Measurements from ENCODE around the gene ADAP1. TPM values are rescaled to one million over a fixed set of nuclear protein-coding genes. Genes with fewer than 3 reads are reported as not detected.

Gene ADAP1
- total and polyA plus RNA-seq, 2 of the 8 experiments (the other 6 are each of a cell fraction or from before 2014, with no cell fraction given): 5.8 to 6.1 TPM

GRCh38 chr7:939843-940242 is 14.6 kb downstream of the ADAP1 start:
- WGBS, 2 experiments (ENCODE audit: extremely low coverage in 1 of 2, insufficient coverage in 1 of 2, insufficient read length in 1 of 2, insufficient replicate concordance in 2 of 2, low coverage in 1 of 2, low lambda C conversion rate in 2 of 2, missing lambda C conversion rate in 1 of 2): 91% methylated on average over 4 of the region's 4 CpGs; no CpG with 5 or more reads in 1 of the 2 experiments
- TF ChIP-seq SIN3A (conservative IDR thresholded peaks at IDR 0.05 in 1 of 2, IDR thresholded peaks at IDR 0.05 in 1 of 2; ENCODE audit: low read depth in 1 of 2, low read length in 2 of 2): no peak
- no peak for TF ChIP-seq RFX5 (IDR thresholded peaks at IDR 0.05; ENCODE audit: borderline replicate concordance, low read depth, low read length)
- no peak for TF ChIP-seq KDM5A (IDR thresholded peaks at IDR 0.05; ENCODE audit: low read length)
- TF ChIP-seq SUZ12 (IDR thresholded peaks at IDR 0.05; ENCODE audit: low read length): no peak
- TF ChIP-seq CBX8 (IDR thresholded peaks at IDR 0.05; ENCODE audit: borderline replicate concordance, low read depth, low read length): no peak
- TF ChIP-seq CEBPB (IDR thresholded peaks at IDR 0.05; ENCODE audit: low read depth, low read length): no peak
- TF ChIP-seq USF2 (IDR thresholded peaks at IDR 0.05; ENCODE audit: low read length): no peak
- TF ChIP-seq CBX5 (IDR thresholded peaks at IDR 0.05; ENCODE audit: low read depth, low read length): no peak

More at GRCh38 chr7:939843-940242, 14.6 kb downstream of the ADAP1 start:
- no peak overlapping the region for H4K8ac ChIP-seq (ENCODE audit: extremely low read depth, insufficient read depth, low read length)
- no peak overlapping the region for H2BK5ac ChIP-seq (ENCODE audit: low read depth, low read length)
- no peak overlapping the region for H2BK12ac ChIP-seq (ENCODE audit: low read depth, low read length)
- CTCF ChIA-PET (ENCODE audit: partially characterized antibody): interaction anchor here (1.5 to 1.9 kb wide), 2 partner anchors 13 to 54 kb away, joined by 5 to 9 read pairs; no protein-coding TSS in a partner anchor
- H2BK120ac ChIP-seq (replicated peaks; ENCODE audit: low read depth, low read length): no peak overlapping the region
- peaks cover 0 to 4% (median 0%) of the 10 kb centered on the region in 4 experiments; a peak in 2 of 7 replicates for H3K27me3 ChIP-seq (replicated peaks in 1 of 4; ENCODE audit: control insufficient read depth in 3 of 4, extremely low read depth in 1 of 4, insufficient read depth in 3 of 4, low read length in 3 of 4)
- H4K20me1 ChIP-seq (replicated peaks in 1 of 2; ENCODE audit: control insufficient read depth in 1 of 2, insufficient read depth in 2 of 2, low read length in 2 of 2): no peaks in the 10 kb centered on the region
- H3K23me2 ChIP-seq (ENCODE audit: low read depth, low read length): no peaks in the 10 kb centered on the region
- H3K23ac ChIP-seq (ENCODE audit: insufficient read length): no peak overlapping the region
- H3K9me3 ChIP-seq (ENCODE audit: insufficient read depth in 2 of 2, low read depth in 1 of 2, low read length in 1 of 2): no peaks in the 10 kb centered on the region
- no peak overlapping the region for H3K9ac ChIP-seq (replicated peaks in 1 of 4; ENCODE audit: extremely low read depth in 1 of 4, low read depth in 3 of 4, low read length in 3 of 4)
- H3K36me3 ChIP-seq (ENCODE audit: control insufficient read depth in 2 of 4, insufficient read depth in 4 of 4, low read length in 3 of 4): no peaks in the 10 kb centered on the region
- DNase-seq (ENCODE audit: low read depth in 1 of 2, low spot score in 2 of 2) (no peak), FAIRE-seq (no peak)
- H3K4me3 ChIP-seq (ENCODE audit: extremely low read depth in 1 of 4, insufficient read depth in 2 of 4, low read depth in 3 of 4, low read length in 4 of 4): no peak overlapping the region
- H3K56ac ChIP-seq (replicated peaks; ENCODE audit: insufficient read length, low read depth, low read length): no peak overlapping the region
- no peak overlapping the region for H3K4me2 ChIP-seq (ENCODE audit: insufficient read depth in 1 of 2, low read depth in 2 of 2, low read length in 2 of 2)
- no peak overlapping the region for H4K5ac ChIP-seq (ENCODE audit: insufficient read length, low read depth, low read length)
- no peak overlapping the region for H3K14ac ChIP-seq (ENCODE audit: insufficient read length)
- no peak overlapping the region for H3K4ac ChIP-seq (replicated peaks; ENCODE audit: insufficient read length, low read depth, low read length)
- no peaks in the 10 kb centered on the region for H3K79me1 ChIP-seq (ENCODE audit: low read depth, low read length)
- no peaks in the 10 kb centered on the region for H3K79me2 ChIP-seq (ENCODE audit: control insufficient read depth in 1 of 2, insufficient read depth in 2 of 2, low read length in 2 of 2)
- peaks cover 0 to 1% (median 0%) of the 10 kb centered on the region in 4 experiments; a peak in 3 of 7 replicates for H3K4me1 ChIP-seq (replicated peaks in 1 of 4; ENCODE audit: control insufficient read depth in 3 of 4, insufficient read depth in 4 of 4, low read length in 3 of 4)
- no peak overlapping the region for H2AK5ac ChIP-seq (ENCODE audit: low read depth, low read length)
- no peak overlapping the region for H3K27ac ChIP-seq (ENCODE audit: low read depth, low read length)
- H2AFZ ChIP-seq (ENCODE audit: low read length): no peak overlapping the region
- no peak overlapping the region for H2BK20ac ChIP-seq (ENCODE audit: low read length)
- no peak overlapping the region for H4K91ac ChIP-seq (replicated peaks; ENCODE audit: insufficient read length, low read length)
- POLR2A ChIA-PET (ENCODE audit: partially characterized antibody): interaction anchor here (1.1 kb wide), 1 partner anchor 126 kb away, joined by 3 read pairs; no protein-coding TSS in a partner anchor
- H2BK15ac ChIP-seq (ENCODE audit: low read length): no peak overlapping the region
- no peak overlapping the region for H3K18ac ChIP-seq (ENCODE audit: extremely low read depth, low read length)
